Thymus (tissue), 11 donors: ENCODE measurements around the gene OSGEP. TPM values are rescaled to one million over a fixed set of nuclear protein-coding genes. Genes with fewer than 3 reads are reported as not detected.

Source experiments
- DNase-seq, 9 donors: peaks; one replicate each; pipeline ENCODE4 v3.0.0-alpha.2; 2013; ENCODE audit warnings: low spot score in 9 of 9, low read depth in 6 of 9, missing footprints in 1 of 9
- H3K27ac ChIP-seq, 2 donors: one replicate each; pipeline ENCODE4 v1.5.1; 2013; ENCODE audit warnings: control low read depth in 1 of 2, low read depth in 1 of 2, low read length in 1 of 2, mild to moderate bottlenecking in 1 of 2, moderate library complexity in 1 of 2
- H3K27me3 ChIP-seq, 2 donors: one replicate each; pipeline ENCODE4 v1.5.1; 2013; ENCODE audit warnings: low read length in 1 of 2; ENCODE audit not compliant: control insufficient read depth in 2 of 2, insufficient read depth in 1 of 2
- H3K36me3 ChIP-seq, 2 donors: one replicate each; pipeline ENCODE4 v1.5.1; 2013; ENCODE audit warnings: low read length in 1 of 2, mild to moderate bottlenecking in 1 of 2, moderate library complexity in 1 of 2; ENCODE audit not compliant: control insufficient read depth in 2 of 2, insufficient read depth in 2 of 2
- H3K4me1 ChIP-seq, 2 donors: one replicate each; pipeline ENCODE4 v1.5.1; 2013; ENCODE audit warnings: low read length in 2 of 2; ENCODE audit not compliant: control insufficient read depth in 2 of 2, insufficient read depth in 2 of 2
- H3K4me3 ChIP-seq, 2 donors: one replicate each; pipeline ENCODE4 v1.5.1; 2013; ENCODE audit warnings: low read length in 2 of 2, control low read depth in 1 of 2, mild to moderate bottlenecking in 1 of 2
- H3K9me3 ChIP-seq, 2 donors: one replicate each; pipeline ENCODE4 v1.5.1; 2013; ENCODE audit warnings: low read length in 1 of 2, mild to moderate bottlenecking in 1 of 2; ENCODE audit not compliant: control insufficient read depth in 2 of 2, insufficient read depth in 1 of 2
- WGBS: extraction: QIAGEN DNeasy Blood & Tissue Kit; methylation state at CpG from one replicate; pipeline ENCODE4 v1.1.7; 2013; 5-methylcytosine and 5-hydroxymethylcytosine counted together
- polyA plus RNA-seq: library from polyadenylated mRNA; stranded (reverse); fragments of 200-250 nt; gene quantifications from one replicate; pipeline ENCODE4 v1.2.3, GENCODE V29; 2013
- total RNA-seq: library from RNA; stranded (reverse); fragments of 120-200 nt; gene quantifications from one replicate; pipeline ENCODE4 v1.2.4, GENCODE V29; 2013
- donor health status: healthy.

OSGEP gene
- total and polyA plus RNA-seq, 2 donors, result 34.8 to 96.8 TPM

DNA sequence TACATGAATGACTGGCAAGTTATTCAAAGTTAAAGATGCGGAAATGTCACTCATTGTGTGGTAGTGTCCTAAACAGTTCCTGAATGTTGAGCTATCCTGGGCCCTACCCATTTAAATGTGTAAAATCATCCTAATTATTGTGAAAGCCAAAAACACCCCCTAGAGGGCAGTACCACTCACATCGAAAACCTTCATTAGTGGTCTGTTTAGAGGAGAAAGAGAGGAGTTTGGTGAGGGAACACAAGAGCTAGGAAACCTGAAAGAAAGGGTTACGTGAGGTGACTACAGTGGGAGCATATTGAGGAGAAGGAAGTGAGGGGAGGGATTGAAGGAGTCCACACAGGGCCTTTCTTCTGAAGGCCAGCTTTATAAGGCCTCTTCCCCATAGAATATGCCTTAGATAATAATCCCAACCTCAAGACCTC lies 38.8 kb downstream of the OSGEP start:
- Histone ChIP-seq H3K9me3 (no peaks in the 10 kb centered on the region), H3K4me1 (peaks cover 6 to 9% of the 10 kb centered on the region in 2 donors), H3K27ac (peak overlapping the region in 1 of 2 donors; percentile 13)

DNA sequence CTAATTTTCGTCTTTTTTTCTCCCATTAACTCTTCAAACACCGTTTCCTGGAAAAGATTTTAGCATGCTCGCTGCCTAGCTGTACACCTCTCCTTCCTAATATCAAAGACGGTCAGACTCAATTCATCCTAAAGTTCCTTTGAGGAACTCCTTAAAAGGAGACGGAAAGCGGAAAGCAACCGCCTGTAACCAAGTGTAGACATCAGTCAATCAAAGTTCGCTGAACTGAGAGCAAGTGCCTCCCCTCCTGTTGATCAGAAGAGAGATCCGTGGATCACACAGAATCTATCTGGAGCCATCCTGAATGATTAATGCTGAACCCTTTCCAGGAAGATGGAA lies 40.9 kb downstream of the OSGEP start:
- H3K9me3 ChIP-seq, result no peaks in the 10 kb centered on the region
- peaks cover 6 to 9% of the 10 kb centered on the region in 2 donors for H3K4me1 ChIP-seq
- no peaks in the 10 kb centered on the region for H3K36me3 ChIP-seq
- H3K27me3 ChIP-seq, result no peaks in the 10 kb centered on the region
- peak overlapping the region; percentile 95 to 99 for H3K4me3 ChIP-seq
- WGBS, result under 1% methylated on average over 9 of the region's 9 CpGs
- H3K27ac ChIP-seq, result peak overlapping the region; percentile 90 to 97
- DNase-seq, result peak in 3 of 9 donors; percentile 40 to 66 (median 46)

More for the DNA sequence above, 38.8 kb downstream of the OSGEP start:
- H3K27me3 ChIP-seq, result no peaks in the 10 kb centered on the region
- 30% methylated on average over 3 of the region's 3 CpGs for WGBS
- no peaks in the 10 kb centered on the region for H3K36me3 ChIP-seq
- no peak overlapping the region for H3K4me3 ChIP-seq
- DNase-seq, result peak in 6 of 9 donors; percentile 25 to 78 (median 50)

DNA sequence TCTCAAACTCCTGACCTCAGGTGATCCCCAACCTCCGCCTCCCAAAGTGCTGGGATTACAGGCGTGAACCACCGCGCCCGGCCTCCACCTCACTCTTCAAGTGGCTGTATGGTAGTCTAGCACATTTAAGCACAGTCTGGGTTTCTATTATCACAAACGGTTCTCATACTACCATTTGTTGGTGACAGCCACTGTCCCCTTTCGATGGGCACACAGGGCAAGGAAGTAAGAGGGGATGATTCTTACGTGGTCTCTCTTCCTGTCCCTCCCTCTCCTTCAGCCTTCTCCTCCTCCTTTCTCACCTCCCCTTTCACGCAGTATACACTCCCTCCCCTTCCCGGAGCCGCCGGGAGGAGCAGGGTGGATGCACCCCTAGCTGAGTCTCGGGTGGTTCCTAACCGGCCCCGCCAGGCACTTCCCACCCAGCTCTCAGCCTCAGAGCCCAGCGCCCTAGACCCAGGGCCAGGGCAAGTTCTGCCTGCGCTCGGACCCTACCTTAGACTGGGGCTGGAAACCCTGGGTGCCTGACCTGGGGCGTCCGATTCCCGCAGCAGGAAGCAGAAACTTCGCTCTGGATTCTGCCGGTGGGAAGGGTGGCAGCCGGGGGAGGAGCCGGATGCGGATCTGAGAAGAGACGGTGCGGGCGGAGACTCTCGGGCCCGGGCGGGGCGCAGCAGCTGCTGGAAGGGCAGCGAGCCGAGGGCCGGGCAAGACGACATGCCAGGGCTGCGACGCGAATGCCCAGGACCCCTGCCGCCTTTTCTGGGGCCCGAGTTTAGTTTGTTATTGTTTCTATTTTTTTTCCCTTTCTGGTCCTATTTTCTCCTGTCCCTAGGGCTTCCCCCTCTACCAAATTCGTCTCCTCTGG lies 41.5 kb downstream of the OSGEP start, which contains the start of gene TEP1:
Gene TEP1, minus strand, starts transcription at position 626 of the 868 bp plus-strand sequence. CDS start 5,062 bp downstream, outside the sequence.
- peak in 6 of 9 donors; percentile 48 to 82 (median 66) for DNase-seq
- Histone ChIP-seq H3K27ac (peak within 1 kb of the TSS; percentile 90 to 97), H3K27me3 (no peaks in the 10 kb centered on the region), H3K9me3 (no peaks in the 10 kb centered on the region), H3K4me3 (peak within 1 kb of the TSS; percentile 95 to 99), H3K4me1 (peaks cover 6 to 9% of the 10 kb centered on the region in 2 donors), H3K36me3 (peaks cover under 1 to 4% of the 10 kb centered on the region in 2 donors)
- under 1% methylated on average over 43 of the region's 43 CpGs for WGBS

DNA sequence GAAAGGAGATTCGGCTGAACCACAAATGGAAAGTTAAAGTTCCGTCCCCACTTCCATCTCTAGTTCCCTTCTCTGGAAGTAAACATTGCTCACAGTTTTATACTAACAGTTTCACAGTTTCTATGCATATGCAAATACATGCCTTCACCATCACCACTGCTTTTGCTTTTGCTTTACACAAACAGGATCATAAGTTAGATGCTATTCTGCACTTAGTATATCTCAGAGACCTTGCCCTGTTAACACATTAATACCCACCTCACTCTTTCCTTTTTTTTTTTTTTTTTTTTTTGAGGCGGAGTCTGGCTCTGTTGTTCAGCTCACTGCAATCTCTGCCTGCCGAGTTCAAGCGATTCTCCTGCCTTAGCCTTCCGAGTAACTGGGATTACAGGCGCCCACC lies 42.2 kb downstream of the OSGEP start:
- DNase-seq, result peak in 1 of 9 donors; percentile 34
- Histone ChIP-seq H3K4me3 (peak overlapping the region; percentile 95 to 99), H3K27me3 (no peaks in the 10 kb centered on the region), H3K4me1 (peaks cover 6 to 9% of the 10 kb centered on the region in 2 donors), H3K9me3 (no peaks in the 10 kb centered on the region), H3K27ac (peak overlapping the region in 1 of 2 donors; percentile 97), H3K36me3 (peaks cover 7 to 10% of the 10 kb centered on the region in 2 donors)
- WGBS, result 12% methylated on average over 7 of the region's 7 CpGs

DNA sequence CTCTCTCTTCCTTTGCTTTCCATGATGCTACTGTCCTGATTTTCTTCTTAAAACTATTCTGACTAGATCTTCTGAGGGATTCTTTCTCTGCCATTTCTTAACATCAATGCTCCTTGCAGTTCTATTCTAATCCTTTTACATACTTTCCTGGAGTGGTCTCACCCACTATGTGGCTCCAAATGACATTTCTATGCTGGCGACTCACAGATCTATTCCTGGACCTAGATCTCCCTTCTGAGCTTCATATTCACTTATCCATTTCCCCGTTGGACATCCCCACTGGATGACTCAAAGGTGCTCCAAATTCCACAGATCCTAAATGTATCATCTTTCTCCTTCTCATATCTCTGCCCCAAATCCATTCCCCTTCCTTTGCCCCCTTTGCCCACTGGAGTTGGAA lies 45.4 kb downstream of the OSGEP start:
- H3K27me3 ChIP-seq, result no peaks in the 10 kb centered on the region
- WGBS, result 96% methylated on average over 2 of the region's 2 CpGs
- H3K4me1 ChIP-seq, result peaks cover 4% of the 10 kb centered on the region in 2 donors

DNA sequence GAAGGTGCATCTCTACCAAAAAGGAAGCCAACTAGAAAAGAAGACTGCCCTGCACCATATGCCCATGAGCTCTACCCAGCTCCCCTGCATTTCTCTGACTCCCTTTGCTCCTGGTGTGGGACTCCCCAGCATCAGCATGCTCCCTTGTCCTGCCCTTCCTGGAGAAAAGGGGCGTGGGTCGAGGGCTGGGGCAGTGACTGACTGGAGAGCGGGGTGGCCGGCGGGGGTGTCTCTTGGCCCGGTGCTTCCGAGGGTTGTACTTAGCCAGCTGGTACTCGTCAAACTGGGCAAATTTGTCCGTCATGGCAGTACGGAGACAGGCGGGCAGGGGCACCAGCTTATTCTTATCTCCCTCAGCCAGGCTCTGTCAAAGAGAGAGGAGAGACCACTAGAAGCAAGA lies 51.1 kb downstream of the OSGEP start:
- Histone ChIP-seq H3K4me3 (no peak overlapping the region), H3K27ac (no peak overlapping the region), H3K27me3 (no peaks in the 10 kb centered on the region), H3K4me1 (no peaks in the 10 kb centered on the region), H3K36me3 (peaks cover 36 to 39% of the 10 kb centered on the region in 2 donors), H3K9me3 (no peaks in the 10 kb centered on the region)
- no peak for DNase-seq
- WGBS, result 98% methylated on average over 11 of the region's 11 CpGs

More for the DNA sequence above, 45.4 kb downstream of the OSGEP start:
- no peak for DNase-seq
- H3K4me3 ChIP-seq, result no peak overlapping the region
- H3K27ac ChIP-seq, result no peak overlapping the region
- peaks cover 21 to 22% of the 10 kb centered on the region in 2 donors for H3K36me3 ChIP-seq
- H3K9me3 ChIP-seq, result no peaks in the 10 kb centered on the region

DNA sequence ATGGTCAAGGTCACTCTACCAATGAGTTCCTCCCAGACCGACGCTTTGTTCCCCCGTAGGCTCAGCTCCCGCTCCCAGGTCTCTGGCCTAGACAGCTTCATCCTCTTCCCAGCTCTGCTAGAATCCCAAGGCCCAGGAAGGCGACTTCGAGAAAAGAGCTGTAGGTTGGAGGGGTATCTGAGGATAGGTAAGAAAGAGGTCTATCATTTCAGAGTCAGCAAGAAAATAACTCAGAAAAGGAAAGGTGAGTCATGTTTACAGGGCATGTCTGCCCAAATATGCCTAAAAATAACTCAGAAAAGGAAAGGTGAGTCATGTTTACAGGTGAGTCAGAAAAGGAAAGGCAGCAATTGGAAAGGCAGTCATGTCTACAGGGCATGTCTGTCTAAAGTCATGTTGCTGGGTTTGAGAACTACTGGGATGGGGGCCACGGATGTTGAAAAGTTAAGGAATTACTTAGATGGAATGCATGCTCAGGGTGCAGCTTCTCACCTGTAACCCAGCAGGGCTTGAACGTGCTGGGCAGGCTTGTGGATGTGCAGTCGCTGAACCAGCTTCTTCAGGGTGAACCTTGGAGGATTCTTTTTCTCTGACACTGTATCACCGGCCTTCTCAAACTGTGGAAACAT lies 53.5 kb downstream of the OSGEP start:
- peaks cover 26 to 29% of the 10 kb centered on the region in 2 donors for H3K36me3 ChIP-seq
- DNase-seq, result no peak
- no peaks in the 10 kb centered on the region for H3K4me1 ChIP-seq
- no peaks in the 10 kb centered on the region for H3K9me3 ChIP-seq
- 97% methylated on average over 10 of the region's 10 CpGs for WGBS
- no peak overlapping the region for H3K4me3 ChIP-seq
- H3K27ac ChIP-seq, result no peak overlapping the region
- H3K27me3 ChIP-seq, result no peaks in the 10 kb centered on the region

DNA sequence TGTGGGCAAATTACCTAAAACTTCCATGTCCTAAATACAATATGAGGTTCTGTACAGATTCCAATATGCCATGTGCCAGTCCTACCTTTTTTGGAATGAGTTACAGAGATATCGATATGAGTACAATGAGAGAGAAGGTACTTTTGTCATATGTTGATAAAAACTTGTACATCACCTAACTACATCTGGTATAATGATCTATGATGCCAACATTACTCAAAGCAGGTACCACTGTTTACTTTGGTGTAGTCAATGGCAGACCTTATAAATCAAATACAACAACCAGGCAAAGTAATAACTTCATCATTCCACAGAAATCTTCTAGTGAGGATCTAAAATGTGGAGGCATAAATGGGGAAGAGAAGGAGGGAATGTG lies 54.0 kb downstream of the OSGEP start:
- Histone ChIP-seq H3K9me3 (no peaks in the 10 kb centered on the region), H3K27me3 (no peaks in the 10 kb centered on the region), H3K4me3 (no peak overlapping the region), H3K4me1 (no peaks in the 10 kb centered on the region), H3K27ac (no peak overlapping the region), H3K36me3 (peaks cover 29 to 34% of the 10 kb centered on the region in 2 donors)
- 100% methylated on average over 1 of the region's 1 CpG for WGBS
- DNase-seq, result no peak

DNA sequence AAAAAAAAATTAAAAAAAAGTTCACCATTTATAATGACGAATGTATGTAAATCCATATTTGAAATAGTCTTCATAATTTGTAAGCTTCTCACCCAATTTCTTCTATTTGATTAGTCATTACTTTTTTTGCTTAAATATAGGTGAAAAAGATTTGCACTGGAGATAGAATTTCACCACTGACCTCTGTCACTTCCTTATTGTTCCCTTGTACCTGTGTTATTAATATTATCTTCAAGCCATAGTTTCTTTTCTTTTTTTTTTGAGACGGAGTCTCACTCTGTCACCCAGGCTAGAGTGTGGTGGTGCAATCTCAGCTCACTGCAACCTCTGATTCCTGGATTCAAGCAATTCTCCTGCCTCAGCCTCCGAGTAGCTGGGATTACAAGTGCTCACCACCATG lies 57.1 kb downstream of the OSGEP start:
- Histone ChIP-seq H3K27me3 (no peaks in the 10 kb centered on the region), H3K4me3 (no peak overlapping the region), H3K27ac (no peak overlapping the region), H3K9me3 (no peaks in the 10 kb centered on the region), H3K4me1 (no peaks in the 10 kb centered on the region), H3K36me3 (peaks cover 24 to 40% of the 10 kb centered on the region in 2 donors)
- WGBS, result 99% methylated on average over 3 of the region's 3 CpGs
- no peak for DNase-seq
